HG03025 (cell line): Measurements from ENCODE around the gene ACACB.
A peak's percentile ranks its signal among the peaks of the same experiment; 100 is the strongest.

Experiments used
- ATAC-seq: cut with Tn5 transposase; IDR thresholded peaks from one replicate; pipeline ENCODE4 v1.9.1; 2021; ENCODE audit warnings: mild to moderate bottlenecking, moderate library complexity; ENCODE audit not compliant: unreplicated experiment, low FRiP score

Gene ACACB

GRCh38 chr12:109109746-109110350 is 6.5 kb upstream of the ACACB start:
- ATAC-seq: no peak

- peak; percentile 55 for ATAC-seq
Measured at GRCh38 chr12:109110988-109111495, 5.3 kb upstream of the ACACB start.

- ATAC-seq: no peak
Measured at GRCh38 chr12:109112720-109113465, 3.5 kb upstream of the ACACB start.

GRCh38 chr12:109113661-109114321 is 2.6 kb upstream of the ACACB start:
- no peak for ATAC-seq

GRCh38 chr12:109114644-109115043 is 1.7 kb upstream of the ACACB start:
- no peak for ATAC-seq

- no peak for ATAC-seq
Measured at GRCh38 chr12:109115404-109115757, 1.0 kb upstream of the ACACB start.

- no peak for ATAC-seq
Measured at GRCh38 chr12:109116611-109116949, 193 bp downstream of the ACACB start.

- no peak for ATAC-seq
Measured at GRCh38 chr12:109120095-109120494, 3.7 kb downstream of the ACACB start.

- ATAC-seq: no peak
Measured at GRCh38 chr12:109120557-109120956, 4.2 kb downstream of the ACACB start.

- no peak for ATAC-seq
Measured at GRCh38 chr12:109121346-109121880, 5.0 kb downstream of the ACACB start.

GRCh38 chr12:109124878-109125648 is 8.7 kb downstream of the ACACB start:
- no peak for ATAC-seq

- no peak for ATAC-seq
Measured at GRCh38 chr12:109125791-109126190, 9.4 kb downstream of the ACACB start.

- no peak for ATAC-seq
Measured at GRCh38 chr12:109126784-109127183, 10.4 kb downstream of the ACACB start.

- no peak for ATAC-seq
Measured at GRCh38 chr12:109127533-109128242, 11.3 kb downstream of the ACACB start.

- ATAC-seq: no peak
Measured at GRCh38 chr12:109130297-109131153, 14.1 kb downstream of the ACACB start.

GRCh38 chr12:109131154-109132050 is 15.0 kb downstream of the ACACB start:
- ATAC-seq: no peak

- ATAC-seq: no peak
Measured at GRCh38 chr12:109134186-109134917, 18.0 kb downstream of the ACACB start.

- no peak for ATAC-seq
Measured at GRCh38 chr12:109137055-109137454, 20.7 kb downstream of the ACACB start.
